ENCODE data around the gene ZFC3H1. TPM values are rescaled to one million over a fixed set of nuclear protein-coding genes. Genes with fewer than 3 reads are reported as not detected.

ZFC3H1 gene
- total RNA-seq, 1 donor from 2014 or later: 38.2 TPM

GRCh38 chr12:71641390-71641789 is 22.3 kb downstream of the ZFC3H1 start:
- Mint-ChIP-seq H3K36me3 (peaks cover 24% of the 10 kb centered on the region), H3K27ac (peak overlapping the region; percentile 84), H3K4me3 (no peak overlapping the region)

GRCh38 chr12:71640316-71640715 is 23.3 kb downstream of the ZFC3H1 start:
- Mint-ChIP-seq H3K27ac (no peak overlapping the region), H3K4me3 (no peak overlapping the region), H3K27me3 (no peaks in the 10 kb centered on the region), H3K4me1 (ENCODE audit: unreplicated experiment) (peaks cover 5% of the 10 kb centered on the region), H3K36me3 (peaks cover 25% of the 10 kb centered on the region), H3K9me3 (no peaks in the 10 kb centered on the region)
- TF ChIP-seq CTCF (conservative IDR thresholded peaks at IDR 0.05): no peak
- DNase-seq (ENCODE audit: extremely low spot score, unreplicated experiment): no peak

More at GRCh38 chr12:71641390-71641789, 22.3 kb downstream of the ZFC3H1 start:
- no peak for TF ChIP-seq CTCF (conservative IDR thresholded peaks at IDR 0.05)
- no peak for DNase-seq (ENCODE audit: extremely low spot score, unreplicated experiment)
- Mint-ChIP-seq H3K27me3 (no peaks in the 10 kb centered on the region), H3K4me1 (ENCODE audit: unreplicated experiment) (peaks cover 5% of the 10 kb centered on the region), H3K9me3 (no peaks in the 10 kb centered on the region)

- no peak for TF ChIP-seq CTCF (conservative IDR thresholded peaks at IDR 0.05)
- Mint-ChIP-seq H3K36me3 (peaks cover 28% of the 10 kb centered on the region), H3K9me3 (no peaks in the 10 kb centered on the region), H3K27ac (no peak overlapping the region), H3K27me3 (no peaks in the 10 kb centered on the region), H3K4me1 (ENCODE audit: unreplicated experiment) (peaks cover 5% of the 10 kb centered on the region), H3K4me3 (no peak overlapping the region)
- DNase-seq (ENCODE audit: extremely low spot score, unreplicated experiment): no peak
Observed at GRCh38 chr12:71639341-71639760, 24.3 kb downstream of the ZFC3H1 start.

GRCh38 chr12:71638499-71638898 is 25.1 kb downstream of the ZFC3H1 start:
- Mint-ChIP-seq H3K4me3 (no peak overlapping the region), H3K4me1 (ENCODE audit: unreplicated experiment) (peaks cover 5% of the 10 kb centered on the region), H3K9me3 (no peaks in the 10 kb centered on the region), H3K36me3 (peaks cover 21% of the 10 kb centered on the region), H3K27ac (no peak overlapping the region), H3K27me3 (no peaks in the 10 kb centered on the region)
- no peak for DNase-seq (ENCODE audit: extremely low spot score, unreplicated experiment)
- no peak for TF ChIP-seq CTCF (conservative IDR thresholded peaks at IDR 0.05)

- peak; percentile 86 for TF ChIP-seq CTCF (conservative IDR thresholded peaks at IDR 0.05)
- Mint-ChIP-seq H3K4me3 (no peak overlapping the region), H3K36me3 (peaks cover 22% of the 10 kb centered on the region), H3K9me3 (no peaks in the 10 kb centered on the region), H3K4me1 (ENCODE audit: unreplicated experiment) (no peaks in the 10 kb centered on the region), H3K27ac (peak overlapping the region; percentile 26), H3K27me3 (no peaks in the 10 kb centered on the region)
- no peak for DNase-seq (ENCODE audit: extremely low spot score, unreplicated experiment)
Observed at GRCh38 chr12:71636704-71637115, 26.9 kb downstream of the ZFC3H1 start.

All from type B pancreatic cell (in vitro differentiated cells).